NCI-H2196 treated with DMSO at 0.1 percent for 48 hours (cell line): ENCODE results near the gene GSK3A.
"Not testable (repeated sequence)": the region's sequence is repeated elsewhere in the genome, so short reads cannot be mapped to it uniquely, and the experiment has no call there.

Source experiments
- DNase-seq: peaks from one replicate; lab custom pipeline; 2025; ENCODE audit not compliant: unreplicated experiment; lab: John Stamatoyannopoulos, UW

The GSK3A gene

GRCh38 chr19:42268704-42269477 lies 26.5 kb upstream of the GSK3A start, which contains the start of gene CIC:
TSS of gene CIC (plus strand) at chr19:42269252. CDS start at chr19:42271784, 2,532 bp downstream.
- DNase-seq = peak; percentile 100

GRCh38 chr19:42268142-42268703 lies 25.8 kb upstream of the GSK3A start:
- peak; percentile 100 for DNase-seq

GRCh38 chr19:42267644-42268141 lies 25.3 kb upstream of the GSK3A start:
- no peak for DNase-seq

GRCh38 chr19:42266928-42267603 lies 24.7 kb upstream of the GSK3A start:
- not testable (repeated sequence) for DNase-seq

- not testable (repeated sequence) for DNase-seq
Measured at GRCh38 chr19:42266105-42266504, 23.7 kb upstream of the GSK3A start.

GRCh38 chr19:42261763-42262162 lies 19.4 kb upstream of the GSK3A start:
- DNase-seq = no peak

GRCh38 chr19:42257842-42258241 lies 15.4 kb upstream of the GSK3A start:
- DNase-seq = not testable (repeated sequence)

- no peak for DNase-seq
Measured at GRCh38 chr19:42255766-42256745, 13.7 kb upstream of the GSK3A start.

GRCh38 chr19:42254850-42255765 lies 12.7 kb upstream of the GSK3A start, which contains the start of gene ERF:
TSS of gene ERF (minus strand) at chr19:42255128. CDS start at chr19:42254999, 129 bp downstream.
- DNase-seq = peak; percentile 71

- DNase-seq = peak; percentile 36
Measured at GRCh38 chr19:42254089-42254849, 11.9 kb upstream of the GSK3A start.

- DNase-seq = no peak
Measured at GRCh38 chr19:42253245-42254088, 11.1 kb upstream of the GSK3A start.

GRCh38 chr19:42252365-42253244 lies 10.2 kb upstream of the GSK3A start:
- DNase-seq = no peak

- DNase-seq = no peak
Measured at GRCh38 chr19:42251572-42252358, 9.4 kb upstream of the GSK3A start.

- no peak for DNase-seq
Measured at GRCh38 chr19:42250666-42251531, 8.5 kb upstream of the GSK3A start.

- DNase-seq = no peak
Measured at GRCh38 chr19:42250183-42250665, 7.8 kb upstream of the GSK3A start.
